ENCODE measurements around the gene CA4.

Gene CA4

GRCh38 chr17:60155427-60155814 lies 5.6 kb downstream of the CA4 start:
- no peak for DNase-seq (ENCODE audit: low spot score)

DNA sequence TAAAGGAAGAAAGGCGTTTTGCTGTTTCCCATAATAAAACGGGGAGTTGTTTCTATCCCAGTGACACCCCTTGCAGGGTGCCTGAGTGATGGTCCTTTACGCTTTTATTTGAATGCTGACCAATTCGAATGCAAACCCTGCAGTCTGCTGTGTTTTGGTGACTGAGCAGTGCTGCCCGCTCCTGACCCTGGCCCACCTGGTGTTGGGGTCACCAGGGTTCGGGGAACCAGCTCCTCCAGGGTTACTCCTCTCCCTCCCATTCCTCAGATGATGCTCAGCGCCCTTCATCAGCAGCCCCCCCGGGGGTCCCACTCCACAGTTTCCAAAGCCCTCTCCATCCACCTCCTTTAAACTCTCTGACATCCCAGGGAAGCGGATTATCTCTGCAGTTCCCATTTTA lies 6.0 kb downstream of the CA4 start:
- no peak for DNase-seq (ENCODE audit: low spot score)

- no peak for DNase-seq (ENCODE audit: low spot score)
Measured at GRCh38 chr17:60156746-60157145, 7.0 kb downstream of the CA4 start.

DNA sequence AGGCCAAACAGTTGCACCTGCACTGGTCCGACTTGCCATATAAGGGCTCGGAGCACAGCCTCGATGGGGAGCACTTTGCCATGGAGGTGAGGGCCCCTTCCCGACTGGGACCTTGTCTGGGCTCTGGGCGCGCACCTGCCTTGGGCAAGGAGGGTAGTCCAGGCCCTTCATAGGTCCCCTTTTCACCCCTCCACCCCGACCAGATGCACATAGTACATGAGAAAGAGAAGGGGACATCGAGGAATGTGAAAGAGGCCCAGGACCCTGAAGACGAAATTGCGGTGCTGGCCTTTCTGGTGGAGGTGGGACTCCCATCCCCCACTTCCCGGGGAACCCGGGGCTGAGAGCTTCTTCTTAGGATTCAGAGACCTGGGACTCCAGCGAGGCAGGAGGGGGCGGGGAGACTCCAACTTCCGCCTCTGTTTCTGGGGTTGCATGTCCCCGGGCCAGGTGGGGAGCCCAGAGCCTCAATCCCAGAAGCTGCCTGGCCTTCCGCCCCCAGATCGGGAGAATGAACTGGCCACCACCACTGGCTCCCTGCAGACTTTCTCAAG lies 7.8 kb downstream of the CA4 start:
- DNase-seq (ENCODE audit: low spot score), result no peak

DNA sequence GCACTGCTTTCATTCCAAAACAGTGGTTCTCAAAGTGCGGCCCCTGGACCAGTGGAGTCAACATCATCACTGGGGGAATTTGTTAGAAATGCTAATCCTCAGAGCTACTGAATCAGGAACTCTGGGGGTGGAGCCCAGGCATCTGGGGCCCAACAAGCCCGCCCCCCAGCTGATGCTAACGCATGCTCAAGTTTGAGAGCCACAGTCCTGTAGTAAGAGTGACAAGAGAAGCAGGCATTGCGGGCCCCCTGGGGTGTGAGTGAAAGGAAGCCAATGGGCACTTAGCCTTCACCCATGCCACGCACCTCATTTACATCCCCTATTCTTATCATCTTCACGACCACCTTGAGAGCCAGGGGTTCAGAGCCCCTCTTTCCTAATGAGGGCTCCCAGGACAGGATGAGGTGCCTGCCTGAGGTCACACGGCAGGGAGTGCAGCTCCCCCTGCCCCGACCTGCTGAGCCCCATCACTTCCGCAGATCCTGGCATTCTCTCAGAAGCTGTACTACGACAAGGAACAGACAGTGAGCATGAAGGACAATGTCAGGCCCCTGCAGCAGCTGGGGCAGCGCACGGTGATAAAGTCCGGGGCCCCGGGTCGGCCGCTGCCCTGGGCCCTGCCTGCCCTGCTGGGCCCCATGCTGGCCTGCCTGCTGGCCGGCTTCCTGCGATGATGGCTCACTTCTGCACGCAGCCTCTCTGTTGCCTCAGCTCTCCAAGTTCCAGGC lies 9.1 kb downstream of the CA4 start:
- no peak for DNase-seq (ENCODE audit: low spot score)

GRCh38 chr17:60159479-60159866 lies 9.7 kb downstream of the CA4 start:
- no peak for DNase-seq (ENCODE audit: low spot score)

GRCh38 chr17:60160829-60161501 lies 11.2 kb downstream of the CA4 start:
- DNase-seq (ENCODE audit: low spot score), result no peak

DNA sequence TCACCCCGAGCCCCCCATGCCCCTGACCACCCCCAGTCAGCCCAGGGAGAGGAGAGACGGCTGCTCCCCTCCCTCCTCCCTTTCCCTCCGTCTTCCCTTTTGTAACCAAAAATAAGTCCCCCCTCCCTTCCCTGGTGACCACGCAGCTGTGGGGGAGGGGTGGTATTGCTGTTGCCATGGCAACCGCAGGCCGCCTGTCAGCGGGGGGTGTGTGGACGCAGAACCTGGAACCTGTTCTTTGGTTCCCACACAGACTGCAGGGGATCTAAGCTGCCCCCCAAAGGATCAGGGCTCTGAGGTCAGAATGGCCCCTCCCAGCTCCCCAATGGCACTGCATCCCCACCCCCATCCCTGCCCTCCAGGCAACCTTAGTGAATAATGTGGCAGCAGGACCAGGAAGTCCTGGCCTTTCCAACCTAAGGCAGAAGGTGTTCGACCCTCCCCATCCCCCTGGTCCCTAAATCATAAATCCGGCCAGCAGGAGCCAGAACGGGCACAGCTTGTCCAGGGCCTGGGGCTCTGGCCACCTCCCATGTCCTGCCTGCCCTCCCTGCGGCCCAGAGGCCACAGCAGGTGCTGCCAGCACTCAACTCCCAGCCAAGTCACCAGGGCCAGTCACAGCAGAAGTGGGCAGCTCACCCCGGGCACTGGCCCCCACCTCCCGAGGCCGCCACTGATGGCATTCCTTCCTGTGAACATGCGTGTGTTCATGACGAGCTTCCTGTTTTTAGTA lies 12.0 kb downstream of the CA4 start:
- DNase-seq (ENCODE audit: low spot score), result no peak

DNA sequence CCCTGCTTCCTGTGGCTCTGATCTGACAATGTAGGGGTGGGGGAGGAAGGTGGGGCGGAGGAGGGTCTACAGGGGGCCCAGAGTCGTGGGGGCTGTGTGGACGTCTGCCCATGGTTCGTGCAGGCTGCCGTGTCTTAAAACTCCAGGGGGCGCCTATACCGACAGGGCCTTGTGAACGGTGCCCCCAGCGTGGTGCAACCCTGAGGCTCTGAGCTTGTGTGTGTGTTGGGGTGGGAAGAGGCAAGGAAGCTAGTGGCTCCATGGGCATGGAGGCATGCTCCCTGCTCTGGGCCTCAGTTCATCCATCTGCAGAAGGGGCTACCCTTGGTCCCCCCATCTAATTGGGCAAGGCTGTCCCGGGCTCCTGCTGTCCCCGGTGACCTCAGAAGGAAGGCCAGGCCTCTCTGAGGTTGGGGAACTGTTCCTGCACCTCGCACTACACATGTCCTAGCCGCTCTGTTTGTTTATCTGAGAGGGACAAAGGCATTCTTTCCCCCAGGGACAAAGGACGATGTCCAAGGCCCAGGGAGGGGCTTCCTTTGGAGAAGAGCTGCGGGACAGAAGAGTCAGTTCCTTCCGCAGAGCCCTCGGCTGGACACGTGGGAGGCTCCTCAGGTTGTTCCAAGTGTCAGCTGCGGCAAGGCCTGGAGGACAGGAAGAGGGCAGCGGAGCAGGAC lies 13.5 kb downstream of the CA4 start:
- DNase-seq (ENCODE audit: low spot score), result no peak

GRCh38 chr17:60164164-60164563 lies 14.4 kb downstream of the CA4 start:
- no peak for DNase-seq (ENCODE audit: low spot score)

DNA sequence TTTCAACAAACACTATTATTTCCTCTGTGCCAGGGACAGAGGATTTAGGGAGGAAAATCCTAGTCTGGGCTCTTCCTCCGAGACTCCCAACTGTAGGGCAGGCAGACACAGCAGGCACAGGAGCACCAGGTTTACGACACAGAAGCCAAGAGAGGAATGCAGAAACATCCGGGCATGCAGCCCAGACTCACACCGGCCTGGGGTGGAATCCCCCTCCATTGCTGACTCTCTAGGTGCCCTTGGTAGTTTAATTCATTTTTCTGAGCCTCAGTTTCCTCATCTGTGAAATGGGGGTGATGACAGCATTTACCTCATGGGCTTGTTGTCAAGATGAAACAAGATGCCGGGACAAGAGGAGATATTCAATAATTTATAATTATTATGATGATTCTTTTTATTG lies 14.9 kb downstream of the CA4 start:
- peak; percentile 2 for DNase-seq (ENCODE audit: low spot score)

GRCh38 chr17:60165223-60165622 lies 15.4 kb downstream of the CA4 start:
- no peak for DNase-seq (ENCODE audit: low spot score)

DNA sequence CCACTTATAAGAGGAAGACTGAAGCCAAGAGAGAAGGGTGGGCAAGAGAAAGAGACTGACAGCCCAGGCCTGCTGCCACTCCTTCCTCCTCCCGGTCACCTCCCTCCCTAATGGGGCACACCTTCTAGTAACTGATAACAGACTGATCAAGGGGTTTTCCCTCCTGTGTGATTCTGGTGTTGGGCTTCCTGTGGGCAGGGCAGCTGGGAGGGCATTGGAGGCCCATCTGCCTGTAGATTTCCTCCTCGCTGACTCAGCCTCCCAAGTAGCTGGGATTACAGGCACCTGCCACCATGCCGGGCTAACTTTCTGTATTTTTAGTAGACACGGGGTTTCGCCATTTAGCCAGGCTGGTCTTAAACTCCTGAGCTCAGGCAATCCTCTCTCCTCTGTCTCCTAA lies 16.2 kb downstream of the CA4 start:
- DNase-seq (ENCODE audit: low spot score), result no peak

GRCh38 chr17:60167065-60167741 lies 17.4 kb downstream of the CA4 start:
- DNase-seq (ENCODE audit: low spot score), result no peak

DNA sequence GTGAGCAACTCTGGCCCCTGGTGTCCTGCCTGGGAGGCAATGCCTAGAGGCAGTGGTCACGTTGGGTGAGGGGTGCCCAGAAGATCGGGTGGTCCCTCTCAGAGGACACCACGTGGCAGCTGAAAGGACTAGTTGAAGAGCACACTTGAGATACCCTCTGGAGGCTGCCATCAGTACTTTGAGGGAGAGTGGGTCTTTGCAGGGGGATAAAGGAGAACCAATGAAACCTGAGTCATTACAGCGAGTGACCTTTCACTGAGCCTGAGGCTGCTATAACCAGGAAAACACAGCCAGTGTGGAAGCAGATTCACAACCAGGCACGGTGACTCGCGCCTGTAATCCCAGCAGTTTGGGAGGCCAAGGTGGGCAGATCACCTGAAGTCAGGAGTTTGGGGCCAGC lies 18.9 kb downstream of the CA4 start:
- DNase-seq (ENCODE audit: low spot score), result no peak

DNA sequence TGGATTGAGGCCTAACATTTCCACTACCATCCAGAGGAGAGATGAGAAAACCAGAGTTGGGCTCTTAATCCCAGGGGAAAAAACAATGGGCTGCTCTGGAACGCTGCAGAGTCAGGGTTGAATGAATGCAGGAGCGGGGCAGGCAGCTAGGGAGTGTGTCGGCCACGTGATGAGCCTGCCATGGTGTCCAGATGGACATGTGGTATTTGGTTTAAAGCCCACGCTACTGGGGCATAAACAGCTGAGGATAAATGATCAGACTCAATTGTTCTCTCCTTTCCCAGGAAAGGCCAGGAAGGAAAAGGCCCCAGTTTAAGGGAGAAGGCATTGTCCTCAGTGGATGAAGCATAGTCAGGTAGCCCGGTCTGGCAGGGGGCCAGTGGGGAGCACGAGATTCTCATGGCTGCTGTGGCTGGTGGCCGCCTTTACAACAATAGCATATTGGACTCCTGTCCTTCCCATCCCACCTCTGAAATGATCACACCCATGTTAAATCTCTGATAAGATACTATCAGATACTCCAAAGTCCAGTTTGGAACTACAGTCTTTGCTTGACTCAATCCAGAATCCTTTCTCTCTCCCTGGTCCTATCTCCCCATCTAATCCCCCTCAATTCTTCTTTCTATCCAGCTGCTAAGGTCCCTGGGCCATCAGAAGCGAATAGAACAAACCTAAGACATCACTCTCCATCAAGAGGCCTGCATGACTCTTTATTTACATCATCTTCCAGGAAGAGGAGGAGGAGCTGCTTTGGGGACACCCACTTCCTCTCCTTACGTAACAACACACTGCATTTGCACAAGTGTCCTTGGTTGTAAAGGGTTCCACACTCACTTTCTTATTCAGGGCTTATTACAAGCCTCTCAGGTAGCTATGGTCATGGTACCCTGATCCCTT lies 20.4 kb downstream of the CA4 start:
- peak; percentile 72 for DNase-seq (ENCODE audit: low spot score)

GRCh38 chr17:60170835-60171752 lies 21.3 kb downstream of the CA4 start:
- DNase-seq (ENCODE audit: low spot score), result peak; percentile 11

- no peak for DNase-seq (ENCODE audit: low spot score)
Measured at GRCh38 chr17:60171753-60172079, 21.9 kb downstream of the CA4 start.

GRCh38 chr17:60173304-60173819 lies 23.6 kb downstream of the CA4 start:
- DNase-seq (ENCODE audit: low spot score), result peak; percentile 9

DNA sequence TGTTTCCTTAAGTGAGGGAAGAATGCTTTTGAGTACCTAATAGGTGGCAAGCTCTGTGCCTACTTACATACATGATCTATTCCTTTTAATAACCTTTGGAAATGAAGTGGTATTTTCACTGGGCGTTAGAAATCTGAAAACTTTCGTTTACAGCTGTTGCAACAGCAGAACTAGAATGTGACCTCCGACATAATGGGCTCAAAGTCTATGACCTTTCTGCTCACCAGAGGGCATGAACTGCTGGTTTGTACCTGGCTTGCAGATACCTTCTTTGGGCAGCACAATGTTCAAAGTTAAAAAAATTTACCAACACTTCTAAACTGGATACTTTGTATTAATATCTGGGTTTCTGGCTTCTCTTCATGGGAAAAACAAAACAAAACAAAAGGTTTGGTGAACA lies 24.3 kb downstream of the CA4 start:
- no peak for DNase-seq (ENCODE audit: low spot score)
